ENCODE results near the gene SMIM36.
"Not testable (repeated sequence)": the region's sequence is repeated elsewhere in the genome, so short reads cannot be mapped to it uniquely, and the experiment has no call there.

Gene SMIM36

DNA sequence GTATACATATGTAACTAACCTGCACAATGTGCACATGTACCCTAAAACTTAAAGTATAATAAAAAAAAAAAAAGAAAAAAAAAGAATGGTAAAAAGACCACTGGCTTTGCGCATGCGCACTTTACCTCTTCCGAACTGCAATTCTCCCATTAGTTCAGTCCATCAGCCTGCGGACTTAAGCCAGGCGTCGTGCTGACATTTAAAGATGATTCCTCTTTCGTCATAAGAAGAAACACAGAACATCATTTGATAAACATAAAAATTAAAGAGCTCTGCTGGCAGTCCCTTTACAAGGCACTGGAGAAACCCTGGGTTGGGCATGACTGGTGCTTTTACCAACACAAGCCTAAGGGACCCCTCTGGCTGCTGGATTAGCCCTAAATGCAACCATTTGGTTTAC, 3.6 kb downstream of the SMIM36 start:
- DNase-seq (ENCODE audit: low read depth in 2 of 2): not testable (repeated sequence)

DNA sequence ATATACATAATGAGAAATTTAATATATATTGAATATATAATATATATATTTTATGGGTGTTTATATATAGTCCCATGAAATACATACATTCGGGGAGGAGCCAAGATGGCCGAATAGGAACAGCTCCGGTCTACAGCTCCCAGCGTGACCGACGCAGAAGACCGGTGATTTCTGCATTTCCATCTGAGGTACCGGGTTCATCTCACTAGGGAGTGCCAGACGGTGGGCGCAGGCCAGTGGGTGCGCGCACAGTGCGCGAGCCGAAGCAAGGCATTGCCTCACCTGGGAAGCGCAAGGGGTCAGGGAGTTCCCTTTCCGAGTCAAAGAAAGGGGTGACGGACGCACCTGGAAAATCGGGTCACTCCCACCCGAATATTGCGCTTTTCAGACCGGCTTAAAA, 9.6 kb downstream of the SMIM36 start:
- not testable (repeated sequence) for DNase-seq (ENCODE audit: low read depth in 2 of 2)

DNA sequence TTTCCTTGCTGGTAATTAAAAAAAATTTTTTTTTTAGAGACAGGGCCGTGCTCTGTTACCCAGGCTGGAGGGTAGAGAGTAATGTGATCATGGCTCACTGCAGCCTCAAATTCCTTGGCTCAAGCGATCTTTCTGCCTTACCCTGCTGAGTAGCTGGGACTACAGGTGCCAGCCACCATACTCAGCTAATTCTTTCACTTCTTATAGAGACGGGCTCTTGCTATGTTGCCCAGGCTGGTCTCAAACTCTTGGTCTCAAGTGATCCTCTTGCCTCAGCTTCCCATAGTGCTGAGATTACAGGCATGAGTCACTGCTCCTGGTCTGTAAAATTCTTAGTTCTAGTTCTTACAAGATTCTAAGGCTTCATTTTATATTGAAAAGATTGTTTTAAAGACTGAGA, 11.1 kb downstream of the SMIM36 start:
- DNase-seq (ENCODE audit: low read depth in 2 of 2): no peak

DNA sequence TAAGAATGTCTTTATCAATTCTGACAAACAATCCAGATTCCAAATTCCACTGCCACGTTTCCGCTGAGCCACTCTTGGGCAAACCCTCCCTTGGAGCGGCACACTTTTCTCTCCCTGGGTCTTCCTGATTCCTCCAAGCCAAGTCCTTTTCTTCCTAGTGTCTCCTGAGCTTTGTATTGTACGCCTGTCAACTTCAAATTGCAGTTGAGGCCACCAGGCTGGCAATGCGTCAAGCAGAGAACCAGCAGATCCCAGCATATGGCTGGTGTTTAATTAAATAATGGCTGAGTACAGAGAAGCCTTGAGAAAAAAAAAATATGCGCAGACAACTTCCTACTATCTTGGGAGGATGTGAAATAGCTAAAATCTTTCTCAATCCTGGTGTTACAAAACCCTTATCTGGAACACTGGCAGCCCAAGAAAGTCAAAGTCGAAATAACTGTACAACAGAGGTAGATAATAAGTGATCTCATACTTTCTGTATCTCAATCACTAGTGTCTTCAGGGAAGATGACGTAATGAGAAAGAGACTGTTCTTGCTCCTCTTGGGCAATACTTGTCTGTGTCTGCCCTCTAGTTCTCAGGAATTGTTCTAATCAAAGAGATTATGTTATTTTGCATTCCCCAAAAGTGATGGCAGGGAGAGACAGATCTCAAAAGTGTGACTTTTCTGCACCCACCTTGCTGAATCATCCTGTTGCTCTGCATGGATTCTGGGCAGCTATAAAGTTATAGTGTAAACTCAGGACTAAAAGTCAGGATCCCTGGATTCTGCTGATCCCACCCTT, 15.0 kb downstream of the SMIM36 start:
- no peak for DNase-seq (ENCODE audit: low read depth in 2 of 2)

DNA sequence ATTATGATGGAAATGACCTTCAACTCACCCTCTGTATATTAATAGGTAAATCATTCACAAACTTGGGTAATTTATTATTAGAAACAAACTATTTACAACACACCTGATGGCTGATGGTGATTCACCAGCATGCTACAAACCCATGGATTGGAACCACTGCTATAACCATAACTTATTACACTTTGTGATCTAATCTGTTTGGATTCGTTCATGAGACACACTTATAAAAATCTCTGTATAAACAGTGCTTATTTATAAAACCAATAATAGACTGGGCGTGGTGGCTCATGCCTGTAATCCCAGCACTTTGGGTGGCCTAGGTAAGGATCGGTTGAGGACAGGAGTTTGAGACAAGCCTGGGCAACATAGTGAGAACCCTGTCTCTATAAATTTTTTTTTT, 16.0 kb downstream of the SMIM36 start:
- no peak for DNase-seq (ENCODE audit: low read depth in 2 of 2)

DNA sequence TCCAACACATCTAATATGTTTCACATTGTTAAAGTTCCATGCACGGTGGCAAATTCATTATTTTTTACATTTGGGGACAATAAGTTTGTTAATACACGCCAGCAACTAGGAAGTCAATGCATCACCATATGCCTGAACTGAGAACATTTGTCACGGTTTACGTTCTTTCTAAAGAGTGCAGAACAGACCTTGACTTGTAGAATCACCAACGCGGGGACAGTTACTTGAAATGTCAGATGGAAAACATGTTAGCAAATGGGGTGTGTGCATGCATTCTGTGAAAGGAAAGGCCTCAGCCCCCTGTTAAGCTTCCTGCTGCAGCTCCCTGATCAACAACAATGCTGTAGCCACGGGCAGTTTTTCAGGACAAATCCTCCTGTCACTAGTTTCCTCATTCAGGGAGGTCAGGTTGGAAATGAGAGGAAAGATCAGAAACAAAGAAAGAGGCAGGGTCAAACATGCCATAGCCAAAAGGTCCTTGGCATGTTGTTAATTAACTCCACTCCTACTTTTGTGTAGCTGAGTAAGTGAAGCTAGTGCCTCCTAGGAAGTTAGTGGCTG, 18.4 kb downstream of the SMIM36 start:
- no peak for DNase-seq (ENCODE audit: low read depth in 2 of 2)

DNA sequence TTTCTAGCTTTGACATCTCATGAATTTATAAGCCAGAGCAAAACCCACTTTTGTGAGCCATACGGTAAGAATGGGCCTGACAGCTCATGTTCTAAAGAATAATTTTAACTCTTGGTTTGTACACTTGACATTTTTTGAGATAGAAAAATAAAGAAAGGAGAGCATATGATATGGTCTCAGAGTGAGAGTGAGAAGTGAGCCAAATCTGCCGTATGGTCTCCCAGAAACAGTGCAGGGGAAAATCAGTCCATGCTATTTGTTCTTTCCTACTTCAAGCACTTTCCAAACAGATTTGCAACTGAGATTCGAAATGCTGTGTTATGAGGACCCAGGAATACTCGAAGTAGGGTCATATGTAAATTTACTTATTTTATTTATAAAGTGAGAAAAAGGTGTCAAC, 20.9 kb downstream of the SMIM36 start:
- DNase-seq (ENCODE audit: low read depth in 2 of 2): no peak

DNA sequence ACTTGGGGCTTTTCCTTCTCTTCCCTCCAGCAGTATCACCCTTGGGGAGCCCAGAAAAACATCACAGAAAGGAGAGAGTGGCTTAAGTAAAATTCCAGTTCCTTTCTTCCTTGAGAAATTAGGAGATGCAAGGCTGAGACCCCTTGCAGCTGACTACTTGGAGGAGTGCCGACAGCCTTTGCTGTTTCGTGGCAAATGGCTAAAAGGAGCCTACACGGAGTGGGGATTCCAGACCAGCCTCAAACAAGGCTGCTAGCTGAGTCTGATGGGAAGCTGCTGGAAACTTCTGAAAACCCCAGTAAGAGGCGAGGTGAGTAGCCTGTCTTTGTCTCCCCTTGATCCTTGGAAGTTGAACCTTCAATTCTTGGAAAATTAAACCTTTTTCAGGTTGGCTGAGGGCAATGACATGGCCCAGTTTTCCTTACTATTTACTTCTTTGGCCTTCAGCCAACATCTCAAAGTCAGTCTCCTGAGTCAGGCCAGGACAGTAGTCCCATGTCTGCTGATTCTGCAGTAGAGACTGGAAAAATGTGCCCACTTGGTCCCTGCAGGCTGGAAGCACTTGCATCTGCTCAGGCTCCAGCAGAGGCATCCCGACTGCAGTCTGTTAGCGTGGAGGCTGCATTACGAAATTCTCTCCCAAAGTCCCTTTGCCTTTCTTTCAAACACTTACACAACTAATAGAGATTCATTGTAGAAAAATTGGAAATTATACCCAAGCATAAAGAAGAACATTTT, 23.4 kb downstream of the SMIM36 start:
- no peak for DNase-seq (ENCODE audit: low read depth in 2 of 2)

DNA sequence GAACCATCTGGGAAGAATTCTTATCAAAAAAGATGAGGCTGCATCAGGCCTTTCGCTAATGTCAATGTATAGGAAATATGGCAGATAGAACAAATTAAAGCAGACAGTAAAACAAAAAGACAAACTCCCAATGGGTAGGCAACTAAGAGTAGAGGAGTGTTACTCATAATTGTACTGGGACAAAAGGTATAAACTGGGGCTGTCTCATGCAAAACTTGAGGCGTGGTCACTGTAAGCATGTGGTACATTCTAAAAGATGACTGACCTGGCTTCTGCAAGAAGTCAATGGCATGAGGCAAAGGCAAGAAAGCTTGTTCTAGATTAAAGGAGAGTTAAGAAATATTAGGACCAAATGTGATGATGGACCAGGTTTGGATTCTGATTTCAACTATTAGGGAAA, 26.7 kb downstream of the SMIM36 start:
- no peak for DNase-seq (ENCODE audit: low read depth in 2 of 2)

DNA sequence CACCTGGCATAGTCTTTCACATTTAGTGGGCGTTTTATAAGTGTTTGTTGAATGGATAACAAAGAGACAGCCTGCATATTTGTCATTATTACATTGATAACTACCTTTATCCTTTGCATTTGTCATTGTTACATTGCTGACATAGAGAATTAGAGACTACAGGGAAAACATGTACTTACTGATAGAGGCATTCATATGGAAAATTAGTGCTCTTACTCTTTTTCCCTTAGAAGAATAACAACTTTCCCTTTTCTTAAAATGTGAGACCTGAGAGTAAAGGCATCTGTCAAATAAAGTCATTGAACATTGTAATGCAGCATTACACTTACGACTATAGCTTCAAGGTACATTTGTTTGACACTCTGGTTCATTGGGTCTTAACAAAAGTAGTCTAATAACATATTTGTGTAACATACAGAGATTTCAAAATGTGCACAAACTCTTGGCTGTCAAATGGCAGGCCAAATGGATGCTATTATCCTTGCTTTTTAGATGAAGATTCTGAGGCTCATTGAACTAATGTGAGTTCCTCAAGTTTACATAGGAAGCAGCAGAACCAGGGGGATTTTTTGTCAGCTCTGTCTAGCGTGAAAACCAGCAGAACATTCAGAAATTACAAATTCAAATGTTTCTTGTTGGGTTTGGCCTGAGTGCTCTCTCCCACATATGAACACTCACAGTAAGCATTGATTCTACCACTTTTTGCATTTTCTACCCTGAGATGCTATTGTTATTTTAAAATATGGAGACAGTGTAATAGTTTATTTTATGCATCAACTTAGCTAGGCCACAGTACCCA, 28.5 kb downstream of the SMIM36 start:
- no peak for DNase-seq (ENCODE audit: low read depth in 2 of 2)

DNA sequence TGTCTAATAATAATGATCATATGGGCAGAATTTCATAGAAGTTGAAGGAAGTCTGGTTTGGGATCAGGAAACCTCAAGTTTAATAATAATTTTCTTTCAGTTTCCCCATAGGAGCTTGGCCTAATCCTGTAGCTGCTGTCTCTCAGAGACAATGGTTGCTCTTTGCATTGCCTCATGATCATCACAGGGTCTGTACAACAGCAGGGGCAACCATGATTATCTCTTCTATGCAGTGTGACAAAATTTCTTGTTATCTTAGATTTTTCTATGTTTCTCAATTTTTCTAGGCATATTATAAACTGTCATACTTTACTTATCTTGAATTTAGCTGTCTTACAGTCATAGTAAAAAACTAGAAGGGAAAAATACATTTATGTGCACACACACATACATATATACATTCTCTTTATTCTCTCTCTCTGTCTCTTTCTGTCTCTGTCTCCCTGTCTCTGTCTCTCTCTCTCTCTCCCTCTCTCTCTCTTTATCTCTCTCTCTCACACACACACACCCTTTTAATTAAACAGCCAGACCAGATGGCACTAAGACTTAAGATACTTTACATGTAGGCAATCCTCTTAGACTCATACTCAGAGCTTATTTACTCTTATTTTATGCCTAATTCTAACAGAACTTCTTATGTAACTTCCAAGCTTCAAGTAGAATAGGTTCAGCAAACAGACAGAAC, 30.5 kb downstream of the SMIM36 start:
- no peak for DNase-seq (ENCODE audit: low read depth in 2 of 2)

DNA sequence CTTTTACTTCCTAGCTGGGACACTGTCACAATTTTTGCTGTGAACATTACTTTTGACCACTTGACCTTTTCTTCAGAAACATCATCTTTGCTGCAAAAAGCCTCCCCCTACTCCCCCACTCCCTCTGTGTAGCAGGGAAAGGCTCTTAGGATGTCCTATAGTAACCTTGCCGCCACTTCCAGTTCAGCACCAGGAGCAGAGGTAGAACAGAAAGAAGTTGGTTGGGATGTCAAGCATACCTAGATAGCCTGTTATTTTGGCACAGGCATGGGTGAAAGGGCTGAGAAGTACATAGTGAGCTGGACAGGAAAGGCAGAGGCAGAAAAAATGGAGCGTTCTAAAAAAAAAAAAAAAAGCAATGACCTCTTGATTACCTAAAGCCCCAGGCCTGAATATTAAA, 31.3 kb downstream of the SMIM36 start:
- no peak for DNase-seq (ENCODE audit: low read depth in 2 of 2)

DNA sequence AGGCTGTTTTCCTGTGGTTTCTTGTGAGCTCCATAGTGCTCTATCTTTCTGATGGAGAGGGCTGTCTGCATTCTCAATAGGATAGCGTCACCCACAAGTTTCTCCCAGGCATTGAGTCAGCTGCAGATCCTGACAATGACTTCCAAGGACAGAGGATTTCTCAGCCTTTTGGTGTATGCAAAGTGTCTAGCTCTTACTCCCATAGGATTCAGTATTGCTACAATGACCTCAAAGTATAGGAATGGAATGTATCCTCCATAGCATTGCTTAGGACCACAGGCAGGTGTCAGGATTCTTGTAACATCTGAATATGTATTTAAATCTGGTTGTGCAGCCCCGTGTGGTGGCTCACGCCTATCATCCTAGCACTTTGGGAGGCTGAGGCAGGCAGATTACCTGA, 32.3 kb downstream of the SMIM36 start:
- DNase-seq (ENCODE audit: low read depth in 2 of 2): no peak

DNA sequence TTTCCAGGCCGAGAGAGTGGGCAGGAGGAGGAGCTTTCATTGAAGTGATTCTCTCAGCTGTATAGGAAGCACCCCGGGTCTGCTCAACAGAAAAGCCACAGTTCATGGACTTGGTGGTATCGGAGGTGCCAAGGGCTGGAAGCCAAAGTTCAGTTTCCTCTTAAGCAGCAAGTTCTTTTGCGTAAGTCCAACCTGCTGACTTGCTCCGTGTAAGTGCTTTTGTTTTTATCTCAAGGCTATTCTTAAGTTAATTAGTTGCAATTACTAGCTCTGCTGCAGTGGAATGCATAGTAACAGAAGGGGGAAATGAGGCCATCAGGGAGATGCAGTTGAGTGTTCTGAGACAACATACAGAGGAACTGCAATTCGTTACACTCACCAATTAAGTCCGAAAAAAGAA, 44.6 kb downstream of the SMIM36 start:
- DNase-seq (ENCODE audit: low read depth in 2 of 2): no peak

DNA sequence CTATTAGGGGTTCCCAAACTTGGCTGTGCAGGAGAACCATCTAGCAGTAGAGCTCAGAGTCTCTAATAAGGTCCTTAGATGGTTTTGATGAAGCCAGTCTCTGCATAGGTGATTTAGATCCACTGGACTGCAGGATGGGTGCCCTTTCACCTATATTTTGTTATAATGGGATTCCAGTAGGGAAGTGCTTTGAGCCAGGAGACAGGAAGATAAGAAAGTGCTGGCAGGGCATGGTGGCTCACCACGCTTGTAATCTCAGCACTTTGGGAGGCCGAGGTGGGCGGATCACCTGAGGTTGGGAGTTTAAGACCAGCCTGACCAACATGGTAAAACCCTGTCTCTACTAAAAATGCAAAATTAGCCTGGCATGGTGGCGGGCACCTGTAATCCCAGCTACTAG, 45.5 kb downstream of the SMIM36 start:
- not testable (repeated sequence) for DNase-seq (ENCODE audit: low read depth in 2 of 2)

DNA sequence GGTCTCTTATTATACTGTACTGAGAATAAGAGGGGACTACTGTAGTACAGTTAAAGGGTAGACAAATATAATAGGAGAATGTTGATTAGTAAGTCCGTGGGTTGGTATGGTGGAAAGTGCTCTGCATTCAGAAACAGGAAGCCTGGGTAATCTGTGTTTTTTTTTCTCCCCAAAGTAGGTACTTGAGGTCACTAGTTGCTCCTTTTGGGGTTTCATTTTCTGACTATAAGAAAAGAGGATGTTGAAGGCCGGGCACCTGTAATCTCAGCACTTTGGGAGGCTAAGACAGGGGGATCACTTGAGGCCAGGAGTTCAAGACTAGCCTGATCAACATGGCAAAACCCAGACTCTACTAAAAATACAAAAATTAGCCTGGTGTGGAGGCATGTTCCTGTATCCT, 47.7 kb downstream of the SMIM36 start:
- no peak for DNase-seq (ENCODE audit: low read depth in 2 of 2)

DNA sequence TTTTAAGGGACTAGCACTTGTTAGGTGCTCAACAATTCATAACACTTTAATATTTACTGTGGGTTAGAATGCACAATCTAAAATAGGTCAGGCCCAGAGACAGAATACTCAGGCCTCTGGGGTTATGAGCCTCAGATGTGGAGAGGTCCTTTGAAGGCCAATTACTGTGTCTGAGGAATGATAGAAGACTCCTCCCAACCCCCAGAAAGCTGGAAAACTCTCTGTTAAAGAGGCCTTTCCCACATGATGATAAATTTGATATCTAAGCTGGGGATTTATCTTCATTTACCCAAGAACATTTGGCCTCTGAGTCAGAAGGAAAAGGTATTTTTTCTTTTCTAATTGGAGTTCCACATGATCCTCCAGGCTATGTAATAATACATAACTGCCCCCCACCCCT, 48.5 kb downstream of the SMIM36 start:
- DNase-seq (ENCODE audit: low read depth in 2 of 2): no peak

DNA sequence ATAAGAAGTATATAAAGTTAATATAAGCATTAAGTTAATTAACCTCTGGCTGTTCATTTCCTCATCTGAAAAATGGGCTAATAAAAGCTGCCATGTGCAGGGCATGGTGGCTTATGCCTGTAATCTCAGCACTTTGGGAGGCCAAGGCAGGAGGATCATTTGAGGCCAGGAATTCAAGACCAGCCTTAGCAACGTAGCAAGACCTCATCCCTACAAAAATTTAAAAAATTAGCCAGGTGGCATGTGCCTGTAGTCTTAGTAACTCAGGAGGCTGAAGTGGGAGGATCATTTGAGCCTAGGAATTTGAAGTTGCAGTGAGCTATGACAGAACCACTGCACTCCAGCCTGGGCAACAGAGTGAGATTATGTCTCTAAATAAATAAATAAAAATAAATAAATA, 49.0 kb downstream of the SMIM36 start:
- DNase-seq (ENCODE audit: low read depth in 2 of 2): no peak

DNA sequence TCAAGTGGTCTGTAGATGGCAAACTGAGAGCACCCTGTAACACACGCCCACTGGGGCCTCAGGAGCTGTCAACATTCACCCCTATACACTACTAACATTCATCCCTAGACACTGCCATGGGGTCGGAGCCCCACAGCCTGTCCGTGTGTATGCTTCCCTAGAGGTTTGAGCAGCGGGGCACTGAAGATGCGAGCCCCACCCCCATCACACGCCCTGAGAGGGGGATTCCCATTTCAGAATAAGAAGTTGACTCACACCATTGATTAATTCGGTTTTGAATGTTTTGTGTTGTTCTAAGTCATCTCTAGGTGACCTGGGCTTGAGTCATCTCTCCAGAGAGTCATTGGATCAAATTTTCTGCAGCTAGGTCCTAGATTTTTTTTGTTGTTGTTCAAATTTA, 52.3 kb downstream of the SMIM36 start:
- no peak for DNase-seq (ENCODE audit: low read depth in 2 of 2)

DNA sequence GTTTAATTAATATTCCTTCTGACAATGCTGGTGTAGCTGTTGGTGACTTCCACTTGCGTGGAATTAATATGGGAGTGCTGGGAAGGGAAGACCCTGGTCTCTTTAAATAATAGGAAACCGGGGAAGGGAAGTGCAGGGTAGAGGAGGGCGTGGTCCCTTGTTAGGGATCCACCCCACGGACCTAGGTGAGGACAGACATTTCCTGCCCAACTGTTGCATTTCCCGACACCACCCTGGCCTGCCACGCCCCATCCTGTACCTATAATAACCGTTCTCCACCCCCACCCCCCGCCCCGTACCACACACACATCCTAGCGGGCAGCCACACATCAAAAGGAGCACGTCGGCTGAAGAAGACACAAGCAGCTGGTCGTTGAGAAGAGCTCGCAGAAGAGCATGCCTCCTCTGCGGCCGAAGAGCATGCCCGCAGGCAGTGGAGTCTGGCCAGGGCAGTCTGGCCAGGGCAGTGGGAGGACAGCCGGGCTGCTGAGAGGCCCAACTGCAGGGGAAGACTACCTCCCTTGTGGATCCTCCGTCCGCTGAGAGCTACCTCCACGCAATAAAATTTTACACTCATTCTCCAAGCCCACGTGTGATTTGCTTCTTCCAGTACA, 52.9 kb downstream of the SMIM36 start:
- no peak for DNase-seq (ENCODE audit: low read depth in 2 of 2)

Measured in stimulated activated CD8-positive, alpha-beta memory T cell treated with anti-CD3 and anti-CD28 coated beads, Interleukin-2, amount 100 ng/mL, for 1 hour (primary cell).